HL-60 (cell line): ENCODE measurements around the gene CATSPERE.
"Not testable (repeated sequence)": the region's sequence is repeated elsewhere in the genome, so short reads cannot be mapped to it uniquely, and the experiment has no call there.

Experiments
- DNase-seq, 2 experiments: peaks; one replicate each; pipeline ENCODE4 v3.0.0-alpha.2; 2010 to 2020; ENCODE audit warnings: low read depth in 1 of 2, low spot score in 1 of 2
- H3K27ac ChIP-seq: fragments of 250-450 bp; sonication (Bioruptor Pico); replicated peaks from 2 replicates; pipeline ENCODE4 v1.5.1; 2020; ENCODE audit warnings: mild to moderate bottlenecking, moderate library complexity
- H3K27me3 ChIP-seq: fragments of 250-450 bp; sonication (Bioruptor Pico); 2 replicates; pipeline ENCODE4 v1.5.1; 2021; ENCODE audit warnings: mild to moderate bottlenecking, moderate library complexity; ENCODE audit not compliant: insufficient read depth, poor library complexity, severe bottlenecking
- H3K4me3 ChIP-seq: replicated peaks from 2 replicates; pipeline ENCODE4 v1.5.1; 2011; ENCODE audit warnings: mild to moderate bottlenecking, control low read depth, low read length; ENCODE audit not compliant: insufficient read depth
- CTCF ChIP-seq: IDR thresholded peaks from one replicate; pipeline ENCODE4 v1.5.1; 2011; ENCODE audit warnings: low read length, control low read depth, inconsistent platforms; ENCODE audit not compliant: insufficient read depth
- GABPA ChIP-seq: IDR thresholded peaks from 2 replicates; pipeline ENCODE4 v1.6.1; 2012; ENCODE audit warnings: low read depth
- POLR2AphosphoS5 ChIP-seq: IDR thresholded peaks from 2 replicates; pipeline ENCODE4 v1.6.1; 2012; ENCODE audit warnings: low read depth
- REST ChIP-seq: IDR thresholded peaks from 2 replicates; pipeline ENCODE4 v1.6.1; 2012; ENCODE audit warnings: low read depth; ENCODE audit not compliant: insufficient replicate concordance
- SPI1 ChIP-seq: IDR thresholded peaks from 2 replicates; pipeline ENCODE4 v1.6.1; 2012; ENCODE audit warnings: low read depth, mild to moderate bottlenecking, borderline replicate concordance

Gene CATSPERE

GRCh38 chr1:244655186-244655585 is 194.1 kb downstream of the CATSPERE start:
- Histone ChIP-seq H3K27me3 (no peaks in the 10 kb centered on the region), H3K27ac (no peak overlapping the region), H3K4me3 (no peak overlapping the region)
- no peak for TF ChIP-seq POLR2AphosphoS5
- no peak for TF ChIP-seq SPI1
- TF ChIP-seq GABPA = no peak
- no peak for DNase-seq

GRCh38 chr1:244657421-244657820 is 196.3 kb downstream of the CATSPERE start:
- no peaks in the 10 kb centered on the region for H3K27me3 ChIP-seq
- no peak overlapping the region for H3K4me3 ChIP-seq
- no peak for TF ChIP-seq GABPA
- TF ChIP-seq CTCF = no peak
- no peak for TF ChIP-seq POLR2AphosphoS5
- no peak for TF ChIP-seq REST
- TF ChIP-seq SPI1 = no peak
- no peak for DNase-seq
- H3K27ac ChIP-seq = no peak overlapping the region

GRCh38 chr1:244659694-244660093 is 198.6 kb downstream of the CATSPERE start:
- H3K4me3 ChIP-seq = no peak overlapping the region
- no peaks in the 10 kb centered on the region for H3K27me3 ChIP-seq
- no peak for DNase-seq
- TF ChIP-seq CTCF (no peak), REST (no peak), GABPA (no peak), POLR2AphosphoS5 (no peak), SPI1 (no peak)
- no peak overlapping the region for H3K27ac ChIP-seq

GRCh38 chr1:244660595-244660994 is 199.5 kb downstream of the CATSPERE start:
- no peak overlapping the region for H3K4me3 ChIP-seq
- no peaks in the 10 kb centered on the region for H3K27me3 ChIP-seq
- no peak for DNase-seq
- no peak for TF ChIP-seq SPI1
- no peak for TF ChIP-seq CTCF
- TF ChIP-seq GABPA = no peak
- no peak for TF ChIP-seq POLR2AphosphoS5
- no peak for TF ChIP-seq REST
- H3K27ac ChIP-seq = no peak overlapping the region

GRCh38 chr1:244661569-244662312 is 200.7 kb downstream of the CATSPERE start:
- H3K27me3 ChIP-seq, H3K27ac ChIP-seq, DNase-seq, H3K4me3 ChIP-seq: not testable (repeated sequence)
